ENCODE measurements around the gene PRKCE.

DNA sequence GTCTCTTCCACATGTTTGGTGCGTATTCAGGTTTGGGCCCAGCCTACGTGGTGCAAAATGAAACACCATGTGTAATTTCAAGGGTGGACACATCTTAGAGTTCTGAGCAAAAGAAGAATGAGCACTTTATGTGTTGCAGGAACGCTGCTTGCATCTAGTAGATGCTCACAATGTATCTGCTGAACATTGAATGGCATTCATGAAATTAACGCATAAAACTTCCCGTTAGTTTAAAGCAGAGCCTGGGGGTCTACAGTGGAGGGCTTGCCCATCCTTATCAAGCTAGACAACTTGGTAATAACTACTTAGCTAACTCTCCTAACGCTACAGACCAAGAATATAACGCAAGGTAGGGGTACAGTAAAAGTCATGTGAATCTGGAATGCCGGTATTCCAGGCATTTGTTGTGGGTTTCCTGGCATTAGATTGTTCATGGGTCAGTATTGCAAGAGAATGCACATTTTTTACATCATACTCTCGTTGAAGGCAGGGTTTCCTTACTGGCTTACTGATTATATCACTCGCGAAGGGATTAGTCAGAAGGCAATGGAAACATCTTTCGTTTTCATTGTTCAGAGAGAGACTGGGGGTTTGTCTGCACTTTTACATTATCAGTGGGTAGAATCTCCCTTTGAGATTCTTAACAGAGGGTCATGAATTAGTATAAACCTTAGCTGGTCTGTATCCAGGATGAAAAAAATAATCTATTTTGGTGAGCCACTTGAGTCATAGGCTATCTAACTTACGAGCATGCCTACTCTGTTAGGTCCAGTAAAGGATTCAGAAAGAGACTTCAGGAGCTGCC lies 416.2 kb downstream of the PRKCE start:
- TF ChIP-seq, protein P1, sequence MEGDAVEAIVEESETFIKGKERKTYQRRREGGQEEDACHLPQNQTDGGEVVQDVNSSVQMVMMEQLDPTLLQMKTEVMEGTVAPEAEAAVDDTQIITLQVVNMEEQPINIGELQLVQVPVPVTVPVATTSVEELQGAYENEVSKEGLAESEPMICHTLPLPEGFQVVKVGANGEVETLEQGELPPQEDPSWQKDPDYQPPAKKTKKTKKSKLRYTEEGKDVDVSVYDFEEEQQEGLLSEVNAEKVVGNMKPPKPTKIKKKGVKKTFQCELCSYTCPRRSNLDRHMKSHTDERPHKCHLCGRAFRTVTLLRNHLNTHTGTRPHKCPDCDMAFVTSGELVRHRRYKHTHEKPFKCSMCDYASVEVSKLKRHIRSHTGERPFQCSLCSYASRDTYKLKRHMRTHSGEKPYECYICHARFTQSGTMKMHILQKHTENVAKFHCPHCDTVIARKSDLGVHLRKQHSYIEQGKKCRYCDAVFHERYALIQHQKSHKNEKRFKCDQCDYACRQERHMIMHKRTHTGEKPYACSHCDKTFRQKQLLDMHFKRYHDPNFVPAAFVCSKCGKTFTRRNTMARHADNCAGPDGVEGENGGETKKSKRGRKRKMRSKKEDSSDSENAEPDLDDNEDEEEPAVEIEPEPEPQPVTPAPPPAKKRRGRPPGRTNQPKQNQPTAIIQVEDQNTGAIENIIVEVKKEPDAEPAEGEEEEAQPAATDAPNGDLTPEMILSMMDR (IDR thresholded peaks at IDR 0.05; ENCODE audit: poor library complexity): no peak
- TF ChIP-seq EZH2 (IDR thresholded peaks at IDR 0.05; ENCODE audit: borderline replicate concordance): no peak
